ENCODE results near the gene PTPRD. TPM values are rescaled to one million over a fixed set of nuclear protein-coding genes. Genes with fewer than 3 reads are reported as not detected.

Gene PTPRD
- total and polyA plus RNA-seq, 2 donors (not counting 1 experiment from before 2014, with no cell fraction given), result 0.35 to 4.8 TPM

DNA sequence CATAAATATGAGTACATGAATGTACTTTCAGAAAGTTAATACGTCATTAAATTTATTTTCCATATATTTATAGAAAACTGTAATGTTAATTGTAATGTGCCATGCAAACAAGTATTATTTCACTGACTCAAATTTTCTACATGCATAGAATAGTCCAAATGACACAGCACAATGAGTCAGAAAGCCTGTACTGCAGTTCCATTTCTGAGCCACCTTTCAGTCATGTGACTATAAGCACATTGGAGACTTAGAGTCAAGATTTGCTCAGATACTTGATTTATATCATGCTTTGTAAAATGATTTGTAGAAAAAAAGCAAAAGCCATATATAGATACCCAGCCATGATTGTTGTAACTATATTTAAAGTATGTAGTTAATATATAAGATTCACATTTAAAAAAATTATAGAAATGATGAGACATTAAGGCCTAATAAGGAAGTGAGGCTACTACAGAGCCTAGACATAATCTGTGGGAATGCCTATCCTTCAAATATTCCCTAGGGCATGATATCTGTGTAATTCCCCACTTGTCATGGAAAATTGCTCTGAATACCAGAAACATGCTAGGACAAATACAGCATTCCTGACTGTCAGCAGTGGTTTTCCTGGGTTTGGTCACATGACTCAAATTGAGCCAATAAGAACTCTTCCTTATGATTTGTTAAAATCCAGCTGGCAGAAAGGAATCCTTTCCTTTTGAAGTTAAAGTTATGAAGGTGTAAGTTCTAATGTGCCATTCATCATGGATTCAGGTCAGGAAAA, 50.0 kb downstream of the PTPRD start:
- no peaks in the 10 kb centered on the region for H4K20me1 ChIP-seq (ENCODE audit: control insufficient read depth, extremely low read depth, insufficient read depth, low read length)
- no peaks in the 10 kb centered on the region for H3K79me2 ChIP-seq (ENCODE audit: control insufficient read depth, insufficient read depth, low read length)
- no peak overlapping the region for H2AFZ ChIP-seq (ENCODE audit: low read length)
- no peaks in the 10 kb centered on the region for H3K9me3 ChIP-seq (ENCODE audit: control insufficient read depth, insufficient read depth, low read depth, low read length)
- H3K27ac ChIP-seq (ENCODE audit: insufficient read depth, low read length), result no peak overlapping the region
- no peaks in the 10 kb centered on the region for H3K27me3 ChIP-seq (ENCODE audit: control insufficient read depth, insufficient read depth, low read length)
- H3K9ac ChIP-seq (ENCODE audit: insufficient read depth, low read length), result no peak overlapping the region
- H3K4me2 ChIP-seq (ENCODE audit: extremely low read depth, insufficient read depth, low read length), result no peak overlapping the region
- no peaks in the 10 kb centered on the region for H3K4me1 ChIP-seq (ENCODE audit: control insufficient read depth, extremely low read depth, insufficient read depth, low read length)
- H3K36me3 ChIP-seq (ENCODE audit: control insufficient read depth, insufficient read depth, low read length), result no peaks in the 10 kb centered on the region
- DNase-seq (ENCODE audit: low read depth in 2 of 2), result peak in 1 of 2 donors; percentile 0
- no peak overlapping the region for H3K4me3 ChIP-seq (replicated peaks in 1 of 4; ENCODE audit: control extremely low read depth in 1 of 4, insufficient read depth in 1 of 4, low read depth in 3 of 4, low read length in 4 of 4)
- TF ChIP-seq, protein P1, sequence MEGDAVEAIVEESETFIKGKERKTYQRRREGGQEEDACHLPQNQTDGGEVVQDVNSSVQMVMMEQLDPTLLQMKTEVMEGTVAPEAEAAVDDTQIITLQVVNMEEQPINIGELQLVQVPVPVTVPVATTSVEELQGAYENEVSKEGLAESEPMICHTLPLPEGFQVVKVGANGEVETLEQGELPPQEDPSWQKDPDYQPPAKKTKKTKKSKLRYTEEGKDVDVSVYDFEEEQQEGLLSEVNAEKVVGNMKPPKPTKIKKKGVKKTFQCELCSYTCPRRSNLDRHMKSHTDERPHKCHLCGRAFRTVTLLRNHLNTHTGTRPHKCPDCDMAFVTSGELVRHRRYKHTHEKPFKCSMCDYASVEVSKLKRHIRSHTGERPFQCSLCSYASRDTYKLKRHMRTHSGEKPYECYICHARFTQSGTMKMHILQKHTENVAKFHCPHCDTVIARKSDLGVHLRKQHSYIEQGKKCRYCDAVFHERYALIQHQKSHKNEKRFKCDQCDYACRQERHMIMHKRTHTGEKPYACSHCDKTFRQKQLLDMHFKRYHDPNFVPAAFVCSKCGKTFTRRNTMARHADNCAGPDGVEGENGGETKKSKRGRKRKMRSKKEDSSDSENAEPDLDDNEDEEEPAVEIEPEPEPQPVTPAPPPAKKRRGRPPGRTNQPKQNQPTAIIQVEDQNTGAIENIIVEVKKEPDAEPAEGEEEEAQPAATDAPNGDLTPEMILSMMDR (conservative IDR thresholded peaks at IDR 0.05 in 1 of 2, IDR thresholded peaks at IDR 0.05 in 1 of 2; ENCODE audit: low read depth in 1 of 2, low read length in 2 of 2), result no peak
- no peak for TF ChIP-seq EZH2 (IDR thresholded peaks at IDR 0.05; ENCODE audit: low read length, missing control alignments)

DNA sequence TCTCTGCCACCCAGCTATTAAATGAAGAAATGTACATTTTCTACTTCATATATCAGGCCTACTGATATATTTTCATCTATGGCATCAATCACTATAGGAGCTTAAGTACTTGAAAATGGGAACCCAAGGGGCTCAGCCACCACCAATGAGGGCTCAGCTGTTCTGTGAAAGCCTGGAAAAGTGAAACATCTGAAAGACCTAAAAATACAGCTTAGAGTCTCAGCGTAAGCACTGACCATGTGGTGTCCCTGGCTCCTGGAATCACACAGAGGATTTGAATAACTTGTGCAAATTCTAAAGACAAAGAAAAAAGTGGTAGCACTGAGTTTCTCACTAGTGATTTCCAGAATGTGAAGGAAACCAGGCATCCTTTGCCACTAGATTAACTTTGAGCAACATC, 64.5 kb downstream of the PTPRD start:
- Histone ChIP-seq H3K9ac (ENCODE audit: insufficient read depth, low read length) (no peak overlapping the region), H3K27me3 (ENCODE audit: control insufficient read depth, insufficient read depth, low read length) (no peaks in the 10 kb centered on the region), H4K20me1 (ENCODE audit: control insufficient read depth, extremely low read depth, insufficient read depth, low read length) (no peaks in the 10 kb centered on the region), H2AFZ (ENCODE audit: low read length) (no peak overlapping the region), H3K9me3 (ENCODE audit: control insufficient read depth, insufficient read depth, low read depth, low read length) (no peaks in the 10 kb centered on the region), H3K4me1 (ENCODE audit: control insufficient read depth, extremely low read depth, insufficient read depth, low read length) (no peaks in the 10 kb centered on the region), H3K4me2 (ENCODE audit: extremely low read depth, insufficient read depth, low read length) (no peak overlapping the region), H3K4me3 (replicated peaks in 1 of 4; ENCODE audit: control extremely low read depth in 1 of 4, insufficient read depth in 1 of 4, low read depth in 3 of 4, low read length in 4 of 4) (no peak overlapping the region), H3K27ac (ENCODE audit: insufficient read depth, low read length) (no peak overlapping the region), H3K36me3 (ENCODE audit: control insufficient read depth, insufficient read depth, low read length) (no peaks in the 10 kb centered on the region), H3K79me2 (ENCODE audit: control insufficient read depth, insufficient read depth, low read length) (no peaks in the 10 kb centered on the region)
- no peak for TF ChIP-seq EZH2 (IDR thresholded peaks at IDR 0.05; ENCODE audit: low read length, missing control alignments)
- TF ChIP-seq, protein P1 (conservative IDR thresholded peaks at IDR 0.05 in 1 of 2, IDR thresholded peaks at IDR 0.05 in 1 of 2; ENCODE audit: low read depth in 1 of 2, low read length in 2 of 2), result no peak
- DNase-seq (ENCODE audit: low read depth in 2 of 2), result no peak

DNA sequence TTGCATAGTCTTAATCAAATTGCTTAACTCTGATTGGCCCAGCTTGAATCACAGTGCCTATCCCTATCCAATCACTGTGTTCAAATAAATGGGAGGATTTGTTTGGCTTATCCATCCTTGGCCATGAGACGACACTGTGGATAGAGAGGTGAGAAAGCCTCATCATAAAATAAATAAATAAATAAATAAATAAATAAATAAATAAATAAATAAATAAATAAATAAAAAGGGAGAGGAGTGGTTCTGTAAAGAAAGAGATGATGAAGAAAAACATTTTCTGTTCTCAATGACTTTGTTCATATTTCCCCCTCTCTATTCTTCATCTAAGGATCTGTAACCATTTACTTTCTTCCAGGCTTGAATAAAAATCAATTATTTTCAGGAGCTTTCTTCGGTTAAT, 74.7 kb downstream of the PTPRD start:
- Histone ChIP-seq H3K27me3 (ENCODE audit: control insufficient read depth, insufficient read depth, low read length) (no peaks in the 10 kb centered on the region), H2AFZ (ENCODE audit: low read length) (no peak overlapping the region), H3K27ac (ENCODE audit: insufficient read depth, low read length) (no peak overlapping the region), H3K36me3 (ENCODE audit: control insufficient read depth, insufficient read depth, low read length) (no peaks in the 10 kb centered on the region), H3K79me2 (ENCODE audit: control insufficient read depth, insufficient read depth, low read length) (no peaks in the 10 kb centered on the region), H4K20me1 (ENCODE audit: control insufficient read depth, extremely low read depth, insufficient read depth, low read length) (no peaks in the 10 kb centered on the region), H3K9ac (ENCODE audit: insufficient read depth, low read length) (no peak overlapping the region), H3K4me2 (ENCODE audit: extremely low read depth, insufficient read depth, low read length) (no peak overlapping the region), H3K4me1 (ENCODE audit: control insufficient read depth, extremely low read depth, insufficient read depth, low read length) (no peaks in the 10 kb centered on the region), H3K9me3 (ENCODE audit: control insufficient read depth, insufficient read depth, low read depth, low read length) (no peaks in the 10 kb centered on the region), H3K4me3 (replicated peaks in 1 of 4; ENCODE audit: control extremely low read depth in 1 of 4, insufficient read depth in 1 of 4, low read depth in 3 of 4, low read length in 4 of 4) (no peak overlapping the region)
- DNase-seq (ENCODE audit: low read depth in 2 of 2), result no peak
- TF ChIP-seq, protein P1 (conservative IDR thresholded peaks at IDR 0.05 in 1 of 2, IDR thresholded peaks at IDR 0.05 in 1 of 2; ENCODE audit: low read depth in 1 of 2, low read length in 2 of 2), result no peak
- TF ChIP-seq EZH2 (IDR thresholded peaks at IDR 0.05; ENCODE audit: low read length, missing control alignments), result no peak

Data from fibroblast of lung (primary cell).